ENCODE data around the gene ANO10.

Gene ANO10

DNA sequence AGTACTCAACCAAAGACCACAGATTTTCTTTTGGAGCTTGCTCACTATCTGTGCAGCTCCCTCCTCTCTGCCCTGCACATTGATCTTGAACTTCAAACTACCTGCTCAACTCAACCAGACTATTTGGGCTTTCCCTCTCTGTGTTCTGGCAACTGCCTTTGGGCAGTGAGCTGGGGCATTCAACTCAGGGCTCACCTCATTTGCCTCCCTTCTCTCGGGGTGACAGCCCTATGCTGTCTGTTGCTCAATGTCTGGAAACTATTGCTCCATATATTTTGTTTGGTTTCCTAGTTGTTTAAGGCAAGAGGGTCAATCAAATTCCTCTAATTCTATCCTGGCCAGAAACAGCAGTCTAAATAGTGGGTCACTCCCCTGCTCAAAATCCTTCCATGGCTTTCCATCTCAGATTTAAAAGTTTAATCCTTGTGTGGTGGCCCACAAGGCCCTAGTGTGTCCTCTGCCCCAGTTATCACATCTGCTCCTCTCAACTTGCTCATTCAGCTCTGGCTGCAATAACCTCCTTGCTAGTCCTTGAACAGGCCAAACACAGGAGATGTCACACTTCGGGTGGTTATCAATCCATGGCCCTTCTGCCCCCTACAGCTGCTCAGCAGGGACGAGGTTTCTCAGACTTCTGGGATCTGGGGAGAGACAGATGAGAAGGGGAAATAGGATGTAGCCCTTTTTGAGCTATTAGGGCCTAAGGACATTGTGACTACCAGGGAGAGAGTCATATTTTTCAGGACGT, 267.7 kb downstream of the ANO10 start:
- H3K4me3 ChIP-seq (ENCODE audit: low read depth, low read length), result no peak overlapping the region

DNA sequence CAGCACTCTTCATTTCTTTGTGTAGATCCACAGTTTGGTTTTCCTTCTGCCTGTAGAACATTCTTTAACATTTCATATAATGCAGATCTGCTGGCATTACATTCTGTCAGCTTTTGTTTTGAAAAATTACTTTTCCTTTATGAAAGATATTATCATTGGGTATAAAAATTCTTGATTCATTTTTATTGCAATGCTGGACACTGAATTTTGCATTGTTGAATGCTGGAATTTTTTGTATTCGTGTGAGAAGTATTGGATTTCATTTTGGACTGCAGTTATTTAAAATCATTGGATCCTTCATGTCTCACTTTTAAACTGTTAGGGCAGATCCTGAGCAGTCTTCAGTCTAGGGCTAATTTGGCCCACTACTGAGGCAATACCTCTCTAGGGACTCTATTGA, 268.4 kb downstream of the ANO10 start:
- H3K4me3 ChIP-seq (ENCODE audit: low read depth, low read length), result no peak overlapping the region

DNA sequence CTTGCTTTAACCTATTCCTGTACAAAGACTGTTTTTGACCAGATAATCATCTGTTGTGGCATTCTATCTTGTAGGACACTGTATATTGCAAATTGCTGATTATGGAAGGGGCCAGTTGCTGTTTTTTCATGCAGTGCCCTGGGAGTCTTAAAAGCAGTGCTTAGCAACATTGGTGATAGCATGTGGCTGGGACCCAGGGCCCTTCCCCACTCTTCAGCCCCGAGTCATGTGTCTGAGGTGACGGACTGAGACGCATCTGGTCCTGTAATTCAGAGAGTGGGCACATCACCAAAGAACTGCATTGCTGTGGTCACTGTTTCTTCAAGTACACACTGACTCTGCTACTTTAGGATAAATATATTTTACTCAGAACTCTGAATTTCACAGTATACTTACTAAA, 272.1 kb downstream of the ANO10 start:
- no peak overlapping the region for H3K4me3 ChIP-seq (ENCODE audit: low read depth, low read length)

GRCh38 chr3:43348852-43349574, 272.8 kb downstream of the ANO10 start:
- H3K4me3 ChIP-seq (ENCODE audit: low read depth, low read length), result no peak overlapping the region

DNA sequence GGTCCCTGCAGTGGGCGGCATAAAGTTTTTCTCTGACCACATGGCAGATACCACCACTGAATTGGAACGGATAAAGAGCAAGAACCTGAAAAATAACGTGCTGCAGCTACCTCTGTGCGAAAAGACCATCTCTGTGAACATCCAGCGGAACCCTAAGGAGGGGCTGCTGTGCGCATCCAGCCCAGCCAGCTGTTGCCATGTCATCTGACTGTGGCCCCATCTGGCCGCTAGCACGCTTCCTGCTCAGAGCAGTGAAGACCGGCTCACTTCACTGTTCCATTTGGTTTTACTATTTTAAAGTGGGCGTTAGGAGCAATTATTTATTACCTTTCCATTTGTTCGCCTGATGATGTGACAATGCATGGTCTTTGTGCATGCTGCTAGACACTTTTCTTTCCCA, 273.5 kb downstream of the ANO10 start:
- H3K4me3 ChIP-seq (ENCODE audit: low read depth, low read length), result no peak overlapping the region

GRCh38 chr3:43347774-43348173, 274.0 kb downstream of the ANO10 start:
- H3K4me3 ChIP-seq (ENCODE audit: low read depth, low read length), result no peak overlapping the region

DNA sequence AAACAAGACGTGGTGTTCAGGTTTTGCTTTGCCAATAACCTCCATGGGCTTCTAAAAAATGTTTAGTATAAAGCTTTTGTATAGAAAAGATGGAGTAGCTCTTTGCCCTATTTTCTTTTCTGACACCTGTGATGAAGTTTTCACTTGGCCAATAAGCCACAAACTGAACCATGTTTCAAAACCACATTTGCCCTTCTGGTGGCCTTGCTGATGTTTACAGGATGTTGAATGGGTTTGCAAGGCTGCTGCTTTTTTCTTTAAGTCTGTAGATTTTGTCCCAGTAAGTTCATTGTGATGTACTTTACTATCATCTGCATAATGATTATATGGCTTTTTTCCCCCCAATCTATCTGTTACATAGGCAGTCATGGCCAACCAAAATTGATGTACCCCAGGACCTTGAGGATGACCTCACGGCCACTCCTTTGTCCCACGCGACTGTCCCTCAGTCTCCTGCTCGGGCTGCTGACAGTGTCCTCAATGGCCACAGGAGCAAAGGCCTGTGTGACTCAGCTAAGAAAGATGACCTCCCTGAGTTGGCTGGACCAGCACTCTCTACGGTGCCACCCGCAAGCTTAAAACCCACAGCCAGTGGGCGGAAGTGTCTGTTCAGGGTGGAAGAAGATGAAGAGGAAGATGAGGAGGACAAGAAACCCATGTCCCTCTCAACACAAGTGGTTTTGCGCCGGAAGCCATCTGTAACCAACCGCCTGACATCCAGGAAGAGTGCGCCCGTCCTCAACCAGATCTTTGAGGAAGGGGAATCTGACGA, 274.6 kb downstream of the ANO10 start:
- no peak overlapping the region for H3K4me3 ChIP-seq (ENCODE audit: low read depth, low read length)

DNA sequence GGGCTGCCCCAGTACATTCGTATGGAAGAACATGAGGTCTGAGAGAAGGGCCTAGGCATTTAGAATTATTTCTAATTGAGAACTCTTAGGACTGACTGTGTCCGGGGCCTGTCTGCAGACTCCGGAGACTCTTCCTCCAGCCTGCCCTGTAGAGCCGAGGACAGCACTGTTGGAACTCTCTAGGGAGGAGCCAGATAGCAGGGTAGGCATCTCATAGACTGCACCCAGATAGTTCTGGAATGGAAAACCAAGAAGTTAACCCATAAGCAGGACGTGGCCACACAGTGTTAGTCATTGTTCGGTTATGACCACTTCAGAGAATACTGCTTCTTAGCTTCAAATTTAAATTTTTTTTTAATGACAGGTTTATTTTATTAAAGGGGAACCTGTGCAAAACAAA, 275.9 kb downstream of the ANO10 start:
- no peak overlapping the region for H3K4me3 ChIP-seq (ENCODE audit: low read depth, low read length)

GRCh38 chr3:43345246-43345645, 276.6 kb downstream of the ANO10 start:
- no peak overlapping the region for H3K4me3 ChIP-seq (ENCODE audit: low read depth, low read length)

DNA sequence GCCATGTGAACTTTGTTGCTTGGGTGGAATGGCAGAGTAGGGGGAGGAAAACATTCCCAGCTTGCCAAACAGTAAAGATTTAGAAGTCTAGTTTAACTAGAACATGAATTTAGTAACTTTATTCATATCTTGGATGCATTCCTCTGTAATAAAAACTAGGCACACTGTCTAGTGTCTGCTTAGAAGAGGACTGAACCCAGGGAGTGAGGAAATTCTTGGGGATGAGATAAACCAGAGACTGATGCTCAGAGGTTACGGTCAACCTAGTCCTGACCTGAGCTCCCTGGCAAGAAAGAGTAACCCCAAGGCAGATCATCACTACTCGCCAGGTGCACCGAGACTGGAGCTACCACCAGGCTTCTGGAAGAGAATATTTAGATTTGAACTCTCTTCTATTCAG, 277.3 kb downstream of the ANO10 start:
- H3K4me3 ChIP-seq (ENCODE audit: low read depth, low read length), result no peak overlapping the region

- H3K4me3 ChIP-seq (ENCODE audit: low read depth, low read length), result no peak overlapping the region
Measured at GRCh38 chr3:43343815-43344214, 278.0 kb downstream of the ANO10 start.

DNA sequence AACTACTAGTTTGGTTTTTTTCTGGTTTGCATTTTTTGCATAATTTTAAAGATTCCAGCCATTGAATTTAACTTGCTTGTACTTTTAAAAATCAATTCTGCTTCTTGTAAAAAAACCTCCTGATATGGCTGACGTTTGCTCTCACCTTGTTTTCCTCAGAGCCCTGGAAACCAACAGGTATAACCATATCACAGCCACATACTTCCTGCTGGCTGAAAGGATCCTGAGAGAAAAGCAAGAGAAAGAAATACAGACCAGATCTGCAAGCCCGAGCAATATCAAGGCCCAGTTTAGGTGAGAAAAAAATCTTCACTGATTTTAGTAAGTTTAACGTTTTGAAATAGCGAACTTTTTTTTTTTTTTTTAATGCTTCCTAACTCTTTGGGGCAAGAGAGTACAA, 278.6 kb downstream of the ANO10 start:
- no peak overlapping the region for H3K4me3 ChIP-seq (ENCODE audit: low read depth, low read length)

GRCh38 chr3:43341788-43342187, 280.0 kb downstream of the ANO10 start:
- no peak overlapping the region for H3K4me3 ChIP-seq (ENCODE audit: low read depth, low read length)

GRCh38 chr3:43340403-43340802, 281.4 kb downstream of the ANO10 start:
- H3K4me3 ChIP-seq (ENCODE audit: low read depth, low read length), result no peak overlapping the region

GRCh38 chr3:43338295-43338694, 283.5 kb downstream of the ANO10 start:
- no peak overlapping the region for H3K4me3 ChIP-seq (ENCODE audit: low read depth, low read length)

GRCh38 chr3:43335799-43336198, 286.0 kb downstream of the ANO10 start:
- no peak overlapping the region for H3K4me3 ChIP-seq (ENCODE audit: low read depth, low read length)

- H3K4me3 ChIP-seq (ENCODE audit: low read depth, low read length), result no peak overlapping the region
Measured at GRCh38 chr3:43334976-43335375, 286.8 kb downstream of the ANO10 start.

DNA sequence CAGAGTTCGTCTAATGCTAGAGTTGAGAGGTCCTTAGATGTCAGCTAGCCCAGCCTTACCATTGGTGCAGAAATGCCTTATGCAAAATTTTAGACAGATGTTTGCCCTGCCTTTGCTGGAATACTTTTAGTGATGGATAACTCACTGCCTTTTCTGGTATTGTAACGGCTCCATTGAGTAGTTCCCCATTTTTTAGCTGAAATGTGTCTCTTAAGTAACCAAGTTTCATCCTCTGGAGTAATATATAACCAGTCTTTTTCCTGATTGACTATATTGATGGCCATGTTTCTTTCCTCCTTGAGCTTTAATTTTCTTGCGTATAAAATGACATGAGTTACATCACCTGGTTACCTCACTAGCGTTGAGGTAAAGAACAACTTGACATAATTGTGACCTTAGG, 290.4 kb downstream of the ANO10 start:
- H3K4me3 ChIP-seq (ENCODE audit: low read depth, low read length), result no peak overlapping the region

GRCh38 chr3:43330981-43331380, 290.8 kb downstream of the ANO10 start:
- H3K4me3 ChIP-seq (ENCODE audit: low read depth, low read length), result no peak overlapping the region

DNA sequence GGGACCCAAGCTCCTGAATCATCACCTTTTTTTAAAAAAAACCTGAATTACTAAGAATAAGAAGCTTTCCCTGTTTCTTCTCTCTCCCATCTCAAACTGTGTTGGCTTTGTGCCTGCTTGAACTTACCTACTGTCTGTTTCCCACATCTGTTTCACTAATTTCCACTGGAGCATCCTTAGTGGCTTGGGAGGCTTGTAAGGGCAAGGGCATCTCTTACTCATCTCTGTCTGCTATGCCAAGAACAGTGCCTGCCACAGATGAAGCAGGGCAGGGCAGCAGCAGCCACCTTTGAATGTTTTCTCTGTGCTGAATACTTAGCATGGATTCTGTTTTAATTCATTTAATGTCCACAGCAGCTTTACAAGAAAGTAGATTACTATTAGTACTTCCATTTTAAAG, 293.2 kb downstream of the ANO10 start:
- no peak overlapping the region for H3K4me3 ChIP-seq (ENCODE audit: low read depth, low read length)

DNA sequence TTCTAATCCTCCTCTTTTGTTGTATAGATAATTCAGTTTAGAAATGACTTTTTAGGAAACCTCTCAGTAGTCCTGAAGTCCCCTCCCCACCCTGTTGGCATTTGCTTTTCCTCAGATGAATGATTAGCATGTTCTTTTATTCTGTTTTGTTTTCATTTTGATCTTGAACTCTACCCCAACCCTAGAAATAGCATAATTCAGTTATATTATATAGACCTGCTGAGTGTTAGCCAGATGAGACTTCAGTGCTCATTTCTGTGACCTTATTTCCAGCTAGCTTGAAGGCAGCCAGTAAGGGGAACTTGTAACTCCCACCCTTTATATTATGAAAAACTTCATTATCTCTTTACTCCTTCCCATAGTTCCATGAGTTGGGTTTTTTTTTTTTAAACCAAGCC, 294.2 kb downstream of the ANO10 start:
- no peak overlapping the region for H3K4me3 ChIP-seq (ENCODE audit: low read depth, low read length)

All from iPS-11a (cell line).